ENCODE measurements around the gene RSPH10B. TPM values are rescaled to one million over a fixed set of nuclear protein-coding genes. Genes with fewer than 3 reads are reported as not detected.
"Not testable (repeated sequence)": the region's sequence is repeated elsewhere in the genome, so short reads cannot be mapped to it uniquely, and the experiment has no call there.

The RSPH10B gene
- total RNA-seq, 1 donor, result 0.10 TPM

- H3K4me1 ChIP-seq (ENCODE audit: insufficient read depth, low read length); H3K27me3 ChIP-seq (ENCODE audit: insufficient read depth, low read length); H3K4me3 ChIP-seq (ENCODE audit: low read length); H3K9me3 ChIP-seq (ENCODE audit: low read depth, low read length): not testable (repeated sequence)
Measured at GRCh38 chr7:5890244-5890643, 80.2 kb downstream of the RSPH10B start.

GRCh38 chr7:5888021-5888420, 82.5 kb downstream of the RSPH10B start:
- H3K4me1 ChIP-seq (ENCODE audit: insufficient read depth, low read length); H3K9me3 ChIP-seq (ENCODE audit: low read depth, low read length); H3K4me3 ChIP-seq (ENCODE audit: low read length); H3K27me3 ChIP-seq (ENCODE audit: insufficient read depth, low read length): not testable (repeated sequence)

DNA sequence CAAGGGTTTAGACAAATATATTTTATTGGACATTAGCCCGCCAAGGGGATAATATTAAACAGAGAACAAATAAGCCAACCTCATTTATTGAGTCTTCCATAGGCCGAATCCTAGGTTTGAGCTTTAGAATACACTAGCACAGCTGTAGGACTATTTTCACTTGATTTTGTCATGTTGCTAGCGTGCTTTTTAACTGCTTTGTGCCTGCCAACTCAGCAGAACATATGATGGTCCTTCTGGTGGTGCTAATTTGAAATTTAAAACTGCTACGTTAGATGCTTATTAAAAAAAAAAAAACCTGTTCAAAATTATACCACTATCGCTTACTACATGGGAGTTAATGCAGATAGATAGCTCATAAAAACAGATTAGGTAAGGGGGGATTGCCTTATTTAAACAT, 86.1 kb downstream of the RSPH10B start:
- not testable (repeated sequence) for H3K27me3 ChIP-seq (ENCODE audit: insufficient read depth, low read length); H3K9me3 ChIP-seq (ENCODE audit: low read depth, low read length); H3K4me1 ChIP-seq (ENCODE audit: insufficient read depth, low read length); H3K4me3 ChIP-seq (ENCODE audit: low read length)

DNA sequence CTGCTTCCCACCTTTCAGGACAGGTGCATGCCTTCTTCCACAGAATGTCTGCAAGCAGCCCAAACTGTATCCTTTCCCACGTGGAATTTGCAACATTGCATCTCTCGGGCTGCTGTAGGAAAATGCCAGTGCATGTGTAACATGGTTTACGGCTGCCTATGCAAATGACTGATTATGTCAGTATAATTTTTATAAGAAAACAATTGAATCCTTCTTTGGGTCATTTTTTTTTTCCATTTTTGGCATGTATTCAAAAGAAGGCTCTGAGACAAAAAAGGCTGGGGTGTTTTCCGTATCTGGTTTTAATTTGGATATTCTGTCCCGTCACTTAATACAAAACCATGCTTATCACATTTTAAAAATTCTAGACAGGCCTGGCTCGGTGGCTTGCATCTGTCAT, 90.4 kb downstream of the RSPH10B start:
- not testable (repeated sequence) for H3K4me1 ChIP-seq (ENCODE audit: insufficient read depth, low read length); H3K4me3 ChIP-seq (ENCODE audit: low read length); H3K9me3 ChIP-seq (ENCODE audit: low read depth, low read length); H3K27me3 ChIP-seq (ENCODE audit: insufficient read depth, low read length)

- not testable (repeated sequence) for H3K4me1 ChIP-seq (ENCODE audit: insufficient read depth, low read length); H3K9me3 ChIP-seq (ENCODE audit: low read depth, low read length)
Measured at GRCh38 chr7:5879591-5879990, 90.9 kb downstream of the RSPH10B start.

More at GRCh38 chr7:5879591-5879990, 90.9 kb downstream of the RSPH10B start:
- H3K4me3 ChIP-seq (ENCODE audit: low read length); H3K27me3 ChIP-seq (ENCODE audit: insufficient read depth, low read length): not testable (repeated sequence)

Other genes with a start within 250 kb of the RSPH10B start
- gene RNF216, start 189.0 kb downstream of the RSPH10B start, total RNA-seq, result 93.6 TPM
- gene OCM, start 89.9 kb downstream of the RSPH10B start, total RNA-seq, result 0.52 TPM
- gene CCZ1, start 72.0 kb downstream of the RSPH10B start, total RNA-seq, result 64.9 TPM
- 11.5 TPM for gene PMS2, start 38.4 kb upstream of the RSPH10B start, total RNA-seq
- 6.4 TPM for gene AIMP2, start 38.6 kb upstream of the RSPH10B start, total RNA-seq
- gene ANKRD61, start 60.7 kb upstream of the RSPH10B start, total RNA-seq, result not detected
- 173 TPM for gene EIF2AK1, start 88.5 kb upstream of the RSPH10B start, total RNA-seq
- 22.0 TPM for gene USP42, start 134.3 kb upstream of the RSPH10B start, total RNA-seq

All from mononuclear cell (primary cell).